ENCODE data around the gene COL27A1.

COL27A1 gene

GRCh38 chr9:114155263-114155994, at the start of gene COL27A1:
Gene COL27A1, plus strand, starts transcription at chr9:114155537. Its CDS starts 414 bp downstream, at chr9:114155951.
- DNase-seq (ENCODE audit: low read depth in 2 of 2), result peak; percentile 42 to 61

- DNase-seq (ENCODE audit: low read depth in 2 of 2), result no peak
These were observed 47.9 kb upstream of the COL27A1 start for GRCh38 chr9:114107286-114108001.

- DNase-seq (ENCODE audit: low read depth in 2 of 2), result peak; percentile 6 to 8
These were observed 47.1 kb upstream of the COL27A1 start for GRCh38 chr9:114108016-114108833.

GRCh38 chr9:114109124-114109523, 46.2 kb upstream of the COL27A1 start:
- no peak for DNase-seq (ENCODE audit: low read depth in 2 of 2)

GRCh38 chr9:114110180-114110579, 45.2 kb upstream of the COL27A1 start:
- no peak for DNase-seq (ENCODE audit: low read depth in 2 of 2)

GRCh38 chr9:114112325-114112724, 43.0 kb upstream of the COL27A1 start:
- DNase-seq (ENCODE audit: low read depth in 2 of 2), result no peak

GRCh38 chr9:114112778-114113584, 42.4 kb upstream of the COL27A1 start:
- DNase-seq (ENCODE audit: low read depth in 2 of 2), result no peak

- DNase-seq (ENCODE audit: low read depth in 2 of 2), result no peak
These were observed 41.0 kb upstream of the COL27A1 start for GRCh38 chr9:114114364-114114763.

- DNase-seq (ENCODE audit: low read depth in 2 of 2), result no peak
These were observed 39.6 kb upstream of the COL27A1 start for GRCh38 chr9:114115654-114116125.

- DNase-seq (ENCODE audit: low read depth in 2 of 2), result no peak
These were observed 39.1 kb upstream of the COL27A1 start for GRCh38 chr9:114116126-114116747.

GRCh38 chr9:114117614-114117995, 37.7 kb upstream of the COL27A1 start:
- DNase-seq (ENCODE audit: low read depth in 2 of 2), result no peak

- DNase-seq (ENCODE audit: low read depth in 2 of 2), result no peak
These were observed 37.1 kb upstream of the COL27A1 start for GRCh38 chr9:114117996-114118830.

- DNase-seq (ENCODE audit: low read depth in 2 of 2), result no peak
These were observed 35.8 kb upstream of the COL27A1 start for GRCh38 chr9:114119242-114120191.

- no peak for DNase-seq (ENCODE audit: low read depth in 2 of 2)
These were observed 34.9 kb upstream of the COL27A1 start for GRCh38 chr9:114120192-114121014.

GRCh38 chr9:114121227-114122135, 33.9 kb upstream of the COL27A1 start:
- DNase-seq (ENCODE audit: low read depth in 2 of 2), result no peak

- no peak for DNase-seq (ENCODE audit: low read depth in 2 of 2)
These were observed 33.0 kb upstream of the COL27A1 start for GRCh38 chr9:114122136-114123027.
